A673 (cell line): ENCODE data around the gene PDE6D. TPM values are rescaled to one million over a fixed set of nuclear protein-coding genes. Genes with fewer than 3 reads are reported as not detected.

Experiments
- BruUV-seq: library from RNA; stranded (reverse); fragments of 400-500 nt; replicated peaks from 2 replicates; lab custom pipeline; 2021; lab: Mats Ljungman, UMichigan
- CTCF ChIA-PET: fragments of 300-600 bp; sonication (Branson Sonifier 250); formaldehyde crosslinking; loops from one replicate; lab custom pipeline; 2022; ENCODE audit warnings: antibody characterized with exemption; lab: Charles Lee
- POLR2A ChIA-PET: fragments of 300-600 bp; sonication (Branson Sonifier 250); formaldehyde crosslinking; loops from one replicate; lab custom pipeline; 2022; ENCODE audit warnings: antibody characterized with exemption; ENCODE audit not compliant: low non-redundant PET; lab: Charles Lee
- DNase-seq: peaks from one replicate; pipeline ENCODE4 v3.0.0-alpha.2; 2015; ENCODE audit warnings: low spot score
- H3K27ac ChIP-seq: fragments of 200-600 bp; sonication (generic); 2 replicates; pipeline ENCODE4 v1.5.1; 2016; ENCODE audit warnings: mixed run types, low read depth, mild to moderate bottlenecking, mixed read lengths, antibody characterized with exemption, low read length; ENCODE audit not compliant: poor library complexity, severe bottlenecking
- H3K27me3 ChIP-seq: fragments of 200-600 bp; sonication (generic); replicated peaks from 2 replicates; pipeline ENCODE4 v1.6.1; 2017; ENCODE audit warnings: mixed run types, low read depth, mild to moderate bottlenecking, mixed read lengths, antibody characterized with exemption, low read length; ENCODE audit not compliant: insufficient read depth, poor library complexity
- H3K36me3 ChIP-seq: fragments of 200-600 bp; sonication (generic); 2 replicates; pipeline ENCODE4 v1.6.1; 2016; ENCODE audit warnings: mixed run types, mild to moderate bottlenecking, mixed read lengths, antibody characterized with exemption, low read length; ENCODE audit not compliant: insufficient read depth, poor library complexity, severe bottlenecking
- H3K4me1 ChIP-seq: fragments of 200-600 bp; sonication (generic); 2 replicates; pipeline ENCODE4 v1.6.1; 2017; ENCODE audit warnings: mixed run types, mild to moderate bottlenecking, mixed read lengths, antibody characterized with exemption, low read length; ENCODE audit not compliant: insufficient read depth, poor library complexity, severe bottlenecking
- H3K4me3 ChIP-seq: fragments of 200-600 bp; sonication (generic); 2 replicates; pipeline ENCODE4 v1.5.1; 2016; ENCODE audit warnings: low read depth, mixed run types, mild to moderate bottlenecking, mixed read lengths, low read length; ENCODE audit not compliant: poor library complexity, severe bottlenecking
- H3K9me3 ChIP-seq: fragments of 200-600 bp; sonication (generic); 2 replicates; pipeline ENCODE4 v1.6.1; 2016; ENCODE audit warnings: mixed run types, low read depth, mild to moderate bottlenecking, mixed read lengths, antibody characterized with exemption, low read length; ENCODE audit not compliant: poor library complexity, severe bottlenecking
- EZH2 ChIP-seq: fragments of 200-600 bp; sonication (generic); IDR thresholded peaks from 2 replicates; pipeline ENCODE4 v1.6.1; 2017; ENCODE audit warnings: borderline replicate concordance, low read depth, mild to moderate bottlenecking, mixed read lengths, antibody characterized with exemption, low read length; ENCODE audit not compliant: poor library complexity, severe bottlenecking
- intact Hi-C: fragments of 100-400 bp; cut with micrococcal nuclease; formaldehyde crosslinking; loops from one replicate; pipeline ENCODE4 v1.10.0; 2022; ENCODE audit not compliant: unreplicated experiment
- total RNA-seq: library from RNA; stranded (reverse); gene quantifications from 2 replicates; pipeline ENCODE4 v1.2.3, GENCODE V29; 2021
- TF ChIP-seq, protein P1 (sequence below): fragments of 300-800, 200-600 bp; sonication (generic); conservative IDR thresholded peaks from 2 replicates; pipeline ENCODE4 v1.5.1; 2017; ENCODE audit warnings: low read depth, mild to moderate bottlenecking, antibody characterized with exemption, low read length, moderate library complexity, mixed read lengths

Gene PDE6D
- total RNA-seq, 1 experiment from 2014 or later: 19.7 TPM

GRCh38 chr2:231687133-231687852, 93.8 kb downstream of the PDE6D start:
- Histone ChIP-seq H3K27me3 (no peaks in the 10 kb centered on the region), H3K36me3 (no peaks in the 10 kb centered on the region), H3K4me3 (no peak overlapping the region), H3K27ac (no peak overlapping the region), H3K9me3 (no peaks in the 10 kb centered on the region), H3K4me1 (no peaks in the 10 kb centered on the region)
- ChIA-PET CTCF (interaction anchor here (1.0 kb wide), 1 partner anchor 10 kb away, joined by 16 read pairs; no protein-coding TSS in a partner anchor), POLR2A (no interaction called here)
- TF ChIP-seq, protein P1, sequence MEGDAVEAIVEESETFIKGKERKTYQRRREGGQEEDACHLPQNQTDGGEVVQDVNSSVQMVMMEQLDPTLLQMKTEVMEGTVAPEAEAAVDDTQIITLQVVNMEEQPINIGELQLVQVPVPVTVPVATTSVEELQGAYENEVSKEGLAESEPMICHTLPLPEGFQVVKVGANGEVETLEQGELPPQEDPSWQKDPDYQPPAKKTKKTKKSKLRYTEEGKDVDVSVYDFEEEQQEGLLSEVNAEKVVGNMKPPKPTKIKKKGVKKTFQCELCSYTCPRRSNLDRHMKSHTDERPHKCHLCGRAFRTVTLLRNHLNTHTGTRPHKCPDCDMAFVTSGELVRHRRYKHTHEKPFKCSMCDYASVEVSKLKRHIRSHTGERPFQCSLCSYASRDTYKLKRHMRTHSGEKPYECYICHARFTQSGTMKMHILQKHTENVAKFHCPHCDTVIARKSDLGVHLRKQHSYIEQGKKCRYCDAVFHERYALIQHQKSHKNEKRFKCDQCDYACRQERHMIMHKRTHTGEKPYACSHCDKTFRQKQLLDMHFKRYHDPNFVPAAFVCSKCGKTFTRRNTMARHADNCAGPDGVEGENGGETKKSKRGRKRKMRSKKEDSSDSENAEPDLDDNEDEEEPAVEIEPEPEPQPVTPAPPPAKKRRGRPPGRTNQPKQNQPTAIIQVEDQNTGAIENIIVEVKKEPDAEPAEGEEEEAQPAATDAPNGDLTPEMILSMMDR: peak; percentile 55
- no peak for TF ChIP-seq EZH2
- DNase-seq: peak; percentile 44
- intact Hi-C loops: no loop called here
- no TSS peak for BruUV-seq

DNA sequence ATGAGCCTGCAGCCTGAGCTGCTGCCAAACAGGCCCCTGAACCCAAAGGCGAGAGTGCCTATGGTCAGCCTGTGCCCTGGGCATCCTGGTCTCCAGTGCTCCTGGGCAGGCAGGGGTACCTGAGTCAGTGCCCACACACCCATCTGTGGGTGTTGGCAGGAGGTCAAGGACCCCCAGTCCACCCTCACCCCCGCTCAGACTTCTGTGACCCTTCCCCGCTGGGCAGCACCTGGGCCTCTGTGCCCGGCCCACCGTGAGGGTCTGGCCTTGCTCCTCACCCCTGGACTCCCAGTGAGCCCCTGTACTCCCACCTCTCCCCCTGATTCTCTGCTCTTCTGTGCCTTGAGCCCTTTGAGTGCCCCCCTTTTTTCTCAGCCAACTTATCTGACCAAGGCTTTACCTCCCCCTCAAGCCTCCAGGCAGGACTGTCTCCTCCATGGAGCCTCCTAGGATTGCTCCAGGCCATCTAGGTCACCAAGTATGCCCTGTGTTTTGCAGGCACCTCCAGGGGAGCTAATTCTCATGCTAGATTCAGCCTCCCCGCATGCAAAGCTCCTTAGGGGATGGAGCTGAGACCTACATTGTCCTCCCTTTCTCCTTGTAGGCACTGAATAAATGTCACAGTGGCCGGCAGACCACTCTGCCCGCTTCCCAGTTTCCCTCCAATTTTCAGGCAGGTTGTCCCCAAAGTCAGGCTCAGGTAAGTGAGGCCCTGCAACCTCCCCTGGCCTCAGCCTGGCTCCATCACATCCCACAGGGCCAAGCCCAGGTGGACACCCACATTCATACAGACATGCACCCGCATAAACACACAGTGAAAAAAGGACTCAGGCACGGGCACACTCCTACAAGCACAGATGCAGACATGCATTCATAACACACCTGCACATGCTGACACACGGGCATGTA, 94.6 kb downstream of the PDE6D start:
- ChIA-PET POLR2A (no interaction called here), CTCF (interaction anchor here (1.0 kb wide), 1 partner anchor 9 kb away, joined by 16 read pairs; no protein-coding TSS in a partner anchor)
- no TSS peak for BruUV-seq

More for the DNA sequence above, 94.6 kb downstream of the PDE6D start:
- DNase-seq: no peak
- TF ChIP-seq EZH2: no peak
- TF ChIP-seq, protein P1: no peak
- no peaks in the 10 kb centered on the region for H3K9me3 ChIP-seq
- no peaks in the 10 kb centered on the region for H3K36me3 ChIP-seq
- no peaks in the 10 kb centered on the region for H3K4me1 ChIP-seq
- intact Hi-C loops: no loop called here
- no peak overlapping the region for H3K27ac ChIP-seq
- no peaks in the 10 kb centered on the region for H3K27me3 ChIP-seq
- H3K4me3 ChIP-seq: no peak overlapping the region
